ENCODE measurements around the gene MEF2A.

DNA sequence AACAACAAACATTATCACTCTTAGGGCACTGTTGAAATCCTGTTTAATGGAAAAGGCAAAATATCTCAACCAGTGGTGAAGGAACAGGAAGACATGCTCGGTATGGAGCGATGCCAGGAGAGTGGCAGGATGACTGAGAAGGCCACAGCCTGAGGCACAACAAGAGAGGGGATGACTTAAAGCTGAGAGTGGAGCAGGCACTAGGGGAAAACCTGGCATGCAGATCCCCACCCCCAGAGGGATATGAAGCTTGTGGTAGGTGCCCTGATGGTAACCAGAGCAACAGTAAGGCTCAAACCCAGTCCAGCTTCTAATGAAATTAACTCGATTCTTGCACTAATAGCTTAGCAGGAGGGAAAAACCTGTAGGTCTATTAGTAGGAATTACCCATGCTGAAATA is 127.0 kb downstream of the MEF2A start:
- TF ChIP-seq REST (IDR thresholded peaks at IDR 0.05; ENCODE audit: insufficient read depth in 1 of 2, low read depth in 2 of 2, low read length in 2 of 2) (no peak), POLR2AphosphoS5 (IDR thresholded peaks at IDR 0.05; ENCODE audit: low read depth, low read length) (no peak), SIN3A (IDR thresholded peaks at IDR 0.05; ENCODE audit: borderline replicate concordance, insufficient read depth, low read length) (no peak), FOXP2 (optimal IDR thresholded peaks at IDR 0.05; ENCODE audit: borderline replicate concordance, extremely low read depth, extremely low read length, insufficient read depth) (no peak)
